Sigmoid colon (tissue), 4 donors: ENCODE results near the gene CACNB2.

Experiments
- EP300 ChIP-seq, 4 donors: sonication (generic); formaldehyde crosslinking; IDR thresholded peaks; one replicate each; pipeline ENCODE4 v1.6.1; 2017; ENCODE audit warnings: antibody characterized with exemption in 4 of 4
- TF ChIP-seq, protein P1 (sequence below), 4 experiments: fragments of 450-650 bp in 3 of 4; fragments of 200-600 bp in 1 of 4; IDR thresholded peaks; one replicate each; pipeline ENCODE4 v1.5.1; 2016 to 2019; ENCODE audit warnings: antibody characterized with exemption in 4 of 4, mild to moderate bottlenecking in 3 of 4, moderate library complexity in 2 of 4

DNA sequence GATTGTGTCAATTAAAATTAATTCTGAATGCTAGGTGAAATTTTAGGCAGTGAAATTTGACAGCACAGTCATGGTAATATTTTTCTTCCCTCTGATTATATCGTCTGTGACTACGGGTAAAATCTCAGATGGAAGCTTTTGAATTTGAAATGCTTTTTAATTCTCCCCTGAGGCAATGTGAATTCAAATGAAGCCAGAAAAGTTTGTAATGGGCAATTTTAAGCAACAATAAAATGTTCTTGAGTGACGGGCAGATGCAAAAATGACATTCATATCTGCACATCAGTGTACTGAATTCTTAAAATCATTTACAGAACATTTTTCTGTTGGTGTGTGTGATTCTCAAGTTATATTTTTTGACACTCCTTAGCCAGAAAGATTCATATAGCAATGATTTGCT lies 376.6 kb downstream of the CACNB2 start:
- no peak for TF ChIP-seq EP300 (IDR thresholded peaks at IDR 0.05)
- TF ChIP-seq, protein P1, sequence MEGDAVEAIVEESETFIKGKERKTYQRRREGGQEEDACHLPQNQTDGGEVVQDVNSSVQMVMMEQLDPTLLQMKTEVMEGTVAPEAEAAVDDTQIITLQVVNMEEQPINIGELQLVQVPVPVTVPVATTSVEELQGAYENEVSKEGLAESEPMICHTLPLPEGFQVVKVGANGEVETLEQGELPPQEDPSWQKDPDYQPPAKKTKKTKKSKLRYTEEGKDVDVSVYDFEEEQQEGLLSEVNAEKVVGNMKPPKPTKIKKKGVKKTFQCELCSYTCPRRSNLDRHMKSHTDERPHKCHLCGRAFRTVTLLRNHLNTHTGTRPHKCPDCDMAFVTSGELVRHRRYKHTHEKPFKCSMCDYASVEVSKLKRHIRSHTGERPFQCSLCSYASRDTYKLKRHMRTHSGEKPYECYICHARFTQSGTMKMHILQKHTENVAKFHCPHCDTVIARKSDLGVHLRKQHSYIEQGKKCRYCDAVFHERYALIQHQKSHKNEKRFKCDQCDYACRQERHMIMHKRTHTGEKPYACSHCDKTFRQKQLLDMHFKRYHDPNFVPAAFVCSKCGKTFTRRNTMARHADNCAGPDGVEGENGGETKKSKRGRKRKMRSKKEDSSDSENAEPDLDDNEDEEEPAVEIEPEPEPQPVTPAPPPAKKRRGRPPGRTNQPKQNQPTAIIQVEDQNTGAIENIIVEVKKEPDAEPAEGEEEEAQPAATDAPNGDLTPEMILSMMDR (IDR thresholded peaks at IDR 0.05): no peak
